HG03378 (cell line): ENCODE results near the gene TCF7L2.

Source experiments
- ATAC-seq: cut with Tn5 transposase; IDR thresholded peaks from one replicate; pipeline ENCODE4 v1.9.1; 2021; ENCODE audit warnings: mild to moderate bottlenecking, moderate library complexity; ENCODE audit not compliant: unreplicated experiment

Gene TCF7L2

GRCh38 chr10:112949875-112950507 lies at the start of gene TCF7L2:
TCF7L2 (plus strand) TSS chr10:112950247; CDS start chr10:112950757, 510 bp downstream.
- no peak for ATAC-seq

GRCh38 chr10:112902730-112903129 lies 47.3 kb upstream of the TCF7L2 start:
- no peak for ATAC-seq

- ATAC-seq, result no peak
These were observed 46.0 kb upstream of the TCF7L2 start for GRCh38 chr10:112904000-112904399.

GRCh38 chr10:112906945-112907344 lies 43.1 kb upstream of the TCF7L2 start:
- ATAC-seq, result no peak

- no peak for ATAC-seq
These were observed 42.2 kb upstream of the TCF7L2 start for GRCh38 chr10:112907893-112908292.

GRCh38 chr10:112911206-112911605 lies 38.8 kb upstream of the TCF7L2 start:
- ATAC-seq, result no peak

GRCh38 chr10:112912410-112912928 lies 37.6 kb upstream of the TCF7L2 start:
- no peak for ATAC-seq

GRCh38 chr10:112913255-112913654 lies 36.8 kb upstream of the TCF7L2 start:
- ATAC-seq, result no peak

- no peak for ATAC-seq
These were observed 36.3 kb upstream of the TCF7L2 start for GRCh38 chr10:112913661-112914287.

GRCh38 chr10:112914288-112914952 lies 35.6 kb upstream of the TCF7L2 start:
- ATAC-seq, result no peak

- peak; percentile 66 for ATAC-seq
These were observed 34.2 kb upstream of the TCF7L2 start for GRCh38 chr10:112915590-112916572.

GRCh38 chr10:112917681-112918080 lies 32.4 kb upstream of the TCF7L2 start:
- no peak for ATAC-seq

GRCh38 chr10:112918771-112919170 lies 31.3 kb upstream of the TCF7L2 start:
- no peak for ATAC-seq

GRCh38 chr10:112919721-112920120 lies 30.3 kb upstream of the TCF7L2 start:
- ATAC-seq, result no peak

GRCh38 chr10:112926906-112927688 lies 22.9 kb upstream of the TCF7L2 start:
- ATAC-seq, result no peak

GRCh38 chr10:112927980-112928379 lies 22.1 kb upstream of the TCF7L2 start:
- no peak for ATAC-seq

- no peak for ATAC-seq
These were observed 17.4 kb upstream of the TCF7L2 start for GRCh38 chr10:112932658-112933057.

- no peak for ATAC-seq
These were observed 15.9 kb upstream of the TCF7L2 start for GRCh38 chr10:112934193-112934592.

GRCh38 chr10:112938808-112939482 lies 11.1 kb upstream of the TCF7L2 start:
- ATAC-seq, result no peak
